Myocyte (in vitro differentiated cells): ENCODE measurements around the gene MTARC1. TPM values are rescaled to one million over a fixed set of nuclear protein-coding genes. Genes with fewer than 3 reads are reported as not detected.

Source experiments
- DNase-seq: peaks from one replicate; pipeline ENCODE4 v3.0.0-alpha.2; 2012; ENCODE audit warnings: low read depth
- total RNA-seq: library from RNA; depleted of rRNA; stranded (reverse); fragments of >200 nt; gene quantifications from 2 replicates; pipeline ENCODE4 v1.2.3, GENCODE V29; 2014

The MTARC1 gene
- total RNA-seq, 1 donor from 2014 or later: 0.51 TPM

GRCh38 chr1:220828950-220829586 is 42.4 kb downstream of the MTARC1 start:
- no peak for DNase-seq

GRCh38 chr1:220833436-220833835 is 46.7 kb downstream of the MTARC1 start:
- no peak for DNase-seq

GRCh38 chr1:220834155-220834870 is 47.6 kb downstream of the MTARC1 start:
- DNase-seq: no peak

Other genes with a start within 250 kb of the MTARC1 start
- not detected in 2 replicates for gene C1orf115, start 96.5 kb upstream of the MTARC1 start, total RNA-seq
- gene MTARC2, start 38.6 kb upstream of the MTARC1 start, total RNA-seq: 1.4 and 2.2 TPM in 2 replicates
- gene HLX, start 92.5 kb downstream of the MTARC1 start, total RNA-seq: 2.3 and 4.0 TPM in 2 replicates